Dendritic cell treated with granulocyte-macrophage colony-stimulating factor and Interleukin-4, amounts not matched to agents 40 ng/mL and 50 ng/mL, for 4 days (primary cell): ENCODE data around the gene CT55.
"Not testable (repeated sequence)": the region's sequence is repeated elsewhere in the genome, so short reads cannot be mapped to it uniquely, and the experiment has no call there.

Experiments
- H3K27ac Mint-ChIP-seq: one replicate; pipeline ENCODE4 v1.8.0; 2022; ENCODE audit warnings: mild to moderate bottlenecking, mixed read lengths
- H3K27me3 Mint-ChIP-seq: one replicate; pipeline ENCODE4 v1.8.0; 2022; ENCODE audit warnings: mild to moderate bottlenecking, mixed read lengths
- H3K36me3 Mint-ChIP-seq: one replicate; pipeline ENCODE4 v1.8.0; 2022; ENCODE audit warnings: low read depth, mixed read lengths
- H3K4me1 Mint-ChIP-seq: one replicate; pipeline ENCODE4 v1.8.0; 2022; ENCODE audit warnings: low read depth, mixed read lengths
- H3K4me3 Mint-ChIP-seq: one replicate; pipeline ENCODE4 v1.8.0; 2022; ENCODE audit warnings: mild to moderate bottlenecking, moderate library complexity, mixed read lengths
- H3K9me3 Mint-ChIP-seq: one replicate; pipeline ENCODE4 v1.8.0; 2022; ENCODE audit warnings: mixed read lengths
- intact Hi-C: fragments of 100-400 bp; cut with micrococcal nuclease; formaldehyde crosslinking; loops from one replicate; pipeline ENCODE4 v1.15.0; 2022

The CT55 gene

GRCh38 chrX:135120056-135120576 is 51.1 kb downstream of the CT55 start, which contains the start of gene ETDB:
TSS of gene ETDB (minus strand) at chrX:135120526. CDS start at chrX:135119261, 1,265 bp downstream.
- H3K4me1 Mint-ChIP-seq, H3K27me3 Mint-ChIP-seq, H3K9me3 Mint-ChIP-seq, H3K27ac Mint-ChIP-seq, H3K4me3 Mint-ChIP-seq, H3K36me3 Mint-ChIP-seq, intact Hi-C loops: not testable (repeated sequence)

- H3K36me3 Mint-ChIP-seq, H3K27me3 Mint-ChIP-seq, intact Hi-C loops, H3K4me3 Mint-ChIP-seq, H3K4me1 Mint-ChIP-seq, H3K9me3 Mint-ChIP-seq, H3K27ac Mint-ChIP-seq: not testable (repeated sequence)
These were observed 55.1 kb downstream of the CT55 start for GRCh38 chrX:135116064-135116463.

GRCh38 chrX:135114392-135114791 is 56.8 kb downstream of the CT55 start:
- no peak overlapping the region for H3K4me3 Mint-ChIP-seq
- no peaks in the 10 kb centered on the region for H3K36me3 Mint-ChIP-seq
- H3K9me3 Mint-ChIP-seq, result no peaks in the 10 kb centered on the region
- intact Hi-C loops, result no loop called here
- no peak overlapping the region for H3K27ac Mint-ChIP-seq
- H3K27me3 Mint-ChIP-seq, result peaks cover 8% of the 10 kb centered on the region
- no peaks in the 10 kb centered on the region for H3K4me1 Mint-ChIP-seq

- no peaks in the 10 kb centered on the region for H3K36me3 Mint-ChIP-seq
- no peak overlapping the region for H3K27ac Mint-ChIP-seq
- intact Hi-C loops, result no loop called here
- no peak overlapping the region for H3K4me3 Mint-ChIP-seq
- no peaks in the 10 kb centered on the region for H3K4me1 Mint-ChIP-seq
- no peaks in the 10 kb centered on the region for H3K9me3 Mint-ChIP-seq
- H3K27me3 Mint-ChIP-seq, result peaks cover 14% of the 10 kb centered on the region
These were observed 58.5 kb downstream of the CT55 start for GRCh38 chrX:135112743-135113142.

- Mint-ChIP-seq H3K27me3 (peaks cover 14% of the 10 kb centered on the region), H3K4me1 (no peaks in the 10 kb centered on the region), H3K27ac (no peak overlapping the region), H3K36me3 (no peaks in the 10 kb centered on the region), H3K9me3 (no peaks in the 10 kb centered on the region), H3K4me3 (no peak overlapping the region)
- intact Hi-C loops, result no loop called here
These were observed 59.0 kb downstream of the CT55 start for GRCh38 chrX:135112096-135112729.

- intact Hi-C loops, result no loop called here
- Mint-ChIP-seq H3K4me3 (no peak overlapping the region), H3K27me3 (peaks cover 24% of the 10 kb centered on the region), H3K4me1 (no peaks in the 10 kb centered on the region), H3K27ac (no peak overlapping the region), H3K36me3 (no peaks in the 10 kb centered on the region), H3K9me3 (no peaks in the 10 kb centered on the region)
These were observed 61.6 kb downstream of the CT55 start for GRCh38 chrX:135109554-135109953.
